A549 (cell line): Measurements from ENCODE around the gene NAV2. TPM values are rescaled to one million over a fixed set of nuclear protein-coding genes. Genes with fewer than 3 reads are reported as not detected.
A peak's percentile ranks its signal among the peaks of the same experiment; 100 is the strongest.

ENCODE experiments used
- ATAC-seq, 2 experiments: fragments of 200-7000 bp in 1 of 2; fragments of >200 bp in 1 of 2; cut with Nextera tagmentation in 1 of 2; cut with Tn5 transposase in 1 of 2; 3 replicates each; pipeline versions ENCODE4 v1.8.0 to v1.9.1; 2018 to 2020; ENCODE audit warnings: mild to moderate bottlenecking in 1 of 2, moderate library complexity in 1 of 2
- CTCF ChIA-PET: fragments of 300-600 bp; sonication (Branson Sonifier 250); formaldehyde crosslinking; extraction: SDS; loops from one replicate; lab custom pipeline; 2021; ENCODE audit warnings: antibody characterized with exemption, inconsistent platforms; lab: Yijun Ruan, JAX
- POLR2A ChIA-PET: fragments of 350-600 bp; formaldehyde crosslinking; extraction: SDS; loops from one replicate; lab custom pipeline; 2021; ENCODE audit warnings: antibody characterized with exemption, inconsistent platforms; lab: Yijun Ruan, JAX
- DNase-seq, 2 experiments: peaks; one replicate each; pipeline versions ENCODE4 v3.0.0 to v3.0.0-alpha.2; 2011 to 2016; ENCODE audit warnings: low read depth in 1 of 2, low spot score in 1 of 2
- FAIRE-seq: peaks from 2 replicates; lab custom pipeline; 2011; peaks lifted over from hg19 to GRCh38; lab: Jason Lieb, UNC
- H3K27ac ChIP-seq, 2 experiments: fragments of >200 bp; sonication (Bioruptor Twin); formaldehyde crosslinking; 3 replicates each; pipeline ENCODE4 v1.5.1; 2016 to 2017
- H3K4me1 ChIP-seq: fragments of >200 bp; sonication (Bioruptor Twin); formaldehyde crosslinking; 3 replicates; pipeline ENCODE4 v1.6.1; 2016
- H3K4me2 ChIP-seq: fragments of >200 bp; sonication (Bioruptor Twin); formaldehyde crosslinking; 3 replicates; pipeline ENCODE4 v1.6.1; 2016
- H3K4me3 ChIP-seq: fragments of >200 bp; sonication (Bioruptor Twin); formaldehyde crosslinking; 3 replicates; pipeline ENCODE4 v1.5.1; 2016
- H3K9me3 ChIP-seq: fragments of >200 bp; sonication (Bioruptor Twin); formaldehyde crosslinking; 3 replicates; pipeline ENCODE4 v1.6.1; 2016
- BHLHE40 ChIP-seq: IDR thresholded peaks from 2 replicates; pipeline ENCODE4 v1.6.1; 2012; ENCODE audit warnings: low read depth, low read length, inconsistent platforms
- CEBPB ChIP-seq, 2 experiments: fragments of >200 bp in 1 of 2; sonication (Bioruptor Twin) in 1 of 2; formaldehyde crosslinking in 1 of 2; IDR thresholded peaks; 2 replicates each; pipeline ENCODE4 v1.6.1; 2012 to 2016
- CHD4 ChIP-seq: fragments of 200-600 bp; sonication (generic); IDR thresholded peaks from 2 replicates; pipeline ENCODE4 v1.6.1; 2016; ENCODE audit warnings: antibody characterized with exemption, mild to moderate bottlenecking, borderline replicate concordance
- ELK1 ChIP-seq: fragments of 150-350 bp; IDR thresholded peaks from 2 replicates; pipeline ENCODE4 v1.6.1; 2014; ENCODE audit warnings: low read depth, mild to moderate bottlenecking, low read length
- ESRRA ChIP-seq: fragments of 150-350 bp; IDR thresholded peaks from 2 replicates; pipeline ENCODE4 v1.6.1; 2014; ENCODE audit warnings: mild to moderate bottlenecking, low read length, borderline replicate concordance
- FOSL2 ChIP-seq, 2 experiments: fragments of 450-650 bp in 1 of 2; fragments of >200 bp in 1 of 2; sonication (Bioruptor Twin) in 1 of 2; formaldehyde crosslinking; IDR thresholded peaks; 2 replicates each; pipeline versions ENCODE4 v1.5.0 to v1.6.1; 2016 to 2020; ENCODE audit warnings: mild to moderate bottlenecking in 1 of 2, moderate library complexity in 1 of 2
- FOXS1 ChIP-seq: fragments of 250-450 bp; sonication (Bioruptor Pico); IDR thresholded peaks from 2 replicates; pipeline ENCODE4 v1.5.0; 2020; ENCODE audit warnings: mild to moderate bottlenecking, moderate library complexity
- GATA3 ChIP-seq: IDR thresholded peaks from 2 replicates; pipeline ENCODE4 v1.6.1; 2012; ENCODE audit warnings: borderline replicate concordance
- HEYL ChIP-seq: fragments of 250-450 bp; sonication (Bioruptor Pico); IDR thresholded peaks from 2 replicates; pipeline ENCODE4 v1.8.0; 2021; ENCODE audit warnings: mild to moderate bottlenecking, moderate library complexity
- HOXB13 ChIP-seq: fragments of 250-450 bp; sonication (Bioruptor Pico); IDR thresholded peaks from 2 replicates; pipeline ENCODE4 v1.5.0; 2020; ENCODE audit warnings: low read depth, mild to moderate bottlenecking, moderate library complexity
- HOXB5 ChIP-seq: fragments of 250-450 bp; sonication (Bioruptor Pico); IDR thresholded peaks from 2 replicates; pipeline ENCODE4 v1.5.0; 2020; ENCODE audit warnings: mild to moderate bottlenecking, moderate library complexity
- JUN ChIP-seq, 2 experiments: fragments of >200 bp; sonication (Bioruptor Twin); formaldehyde crosslinking; IDR thresholded peaks; 2 replicates in 1 of 2; 3 replicates in 1 of 2; pipeline ENCODE4 v1.6.1; 2016 to 2017
- JUNB ChIP-seq: fragments of >200 bp; sonication (Bioruptor Twin); formaldehyde crosslinking; IDR thresholded peaks from 2 replicates; pipeline ENCODE4 v1.6.1; 2016
- MAX ChIP-seq: IDR thresholded peaks from 2 replicates; pipeline ENCODE4 v1.6.1; 2012
- MYC ChIP-seq: IDR thresholded peaks from 2 replicates; pipeline ENCODE4 v1.6.1; 2012; ENCODE audit warnings: mild to moderate bottlenecking, inconsistent platforms, low read length, improper control_type of control experiment, borderline replicate concordance
- NPAS2 ChIP-seq: fragments of 250-450 bp; sonication (Bioruptor Pico); IDR thresholded peaks from 2 replicates; pipeline ENCODE4 v1.8.0; 2022; ENCODE audit warnings: mild to moderate bottlenecking, moderate library complexity, borderline replicate concordance
- POLR2AphosphoS2 ChIP-seq: conservative IDR thresholded peaks from 2 replicates; pipeline ENCODE4 v1.6.1; 2012; ENCODE audit warnings: low read length, improper control_type of control experiment, inconsistent platforms
- RAD21 ChIP-seq, 2 experiments: fragments of >200 bp in 1 of 2; sonication (Bioruptor Twin) in 1 of 2; formaldehyde crosslinking in 1 of 2; IDR thresholded peaks in 1 of 2; conservative IDR thresholded peaks in 1 of 2; 2 replicates in 1 of 2; 3 replicates in 1 of 2; pipeline ENCODE4 v1.6.1; 2012 to 2018; ENCODE audit warnings: inconsistent platforms in 1 of 2
- RARB ChIP-seq: fragments of 250-450 bp; sonication (Bioruptor Pico); IDR thresholded peaks from 2 replicates; pipeline ENCODE4 v1.8.0; 2021; ENCODE audit warnings: mild to moderate bottlenecking, moderate library complexity
- RCOR1 ChIP-seq: fragments of 150-350 bp; IDR thresholded peaks from 2 replicates; pipeline ENCODE4 v1.6.1; 2014; ENCODE audit warnings: antibody characterized with exemption, low read length, low read depth
- RFX5 ChIP-seq: fragments of 450-650 bp; IDR thresholded peaks from 2 replicates; pipeline ENCODE4 v1.7.1; 2014; ENCODE audit warnings: antibody characterized with exemption, mild to moderate bottlenecking, moderate library complexity
- TFCP2L1 ChIP-seq: fragments of 250-450 bp; sonication (Bioruptor Pico); IDR thresholded peaks from 2 replicates; pipeline ENCODE4 v1.5.0; 2021; ENCODE audit warnings: mild to moderate bottlenecking
- TP53 ChIP-seq: fragments of 250-450 bp; sonication (Bioruptor Pico); IDR thresholded peaks from 2 replicates; pipeline ENCODE4 v1.5.0; 2021; ENCODE audit warnings: mild to moderate bottlenecking, moderate library complexity
- USF2 ChIP-seq: fragments of 450-650 bp; IDR thresholded peaks from 2 replicates; pipeline ENCODE4 v1.6.1; 2014; ENCODE audit warnings: antibody characterized with exemption
- ZC3H11A ChIP-seq: fragments of 450-650 bp; IDR thresholded peaks from 2 replicates; pipeline ENCODE4 v1.6.1; 2014; ENCODE audit warnings: antibody characterized with exemption, mild to moderate bottlenecking
- WGBS: methylation state at CpG from one replicate; pipeline ENCODE4 v1.1.6; 2017; ENCODE audit errors: missing lambda C conversion rate; 5-methylcytosine and 5-hydroxymethylcytosine counted together
- polyA plus RNA-seq, 4 experiments: library from polyadenylated mRNA; depleted of rRNA in 3 of 4; stranded (reverse); fragments of >200 nt; fragmentation: RNase III in 1 of 4; extraction: RNeasy Plus Mini Kit Qiagen cat#74134 plus additional on column Dnase treatment in 1 of 4; gene quantifications; 2 replicates in 3 of 4; 3 replicates in 1 of 4; pipeline ENCODE4 v1.2.3, GENCODE V29; 2011 to 2017
- TF ChIP-seq, protein P1 (sequence below): IDR thresholded peaks from 2 replicates; pipeline ENCODE4 v1.6.1; 2012; ENCODE audit warnings: low read depth, borderline replicate concordance
- TF ChIP-seq, protein P2 (sequence below): fragments of 250-450 bp; sonication (Bioruptor Pico); IDR thresholded peaks from 2 replicates; pipeline ENCODE4 v1.5.0; 2020; ENCODE audit warnings: low read depth, mild to moderate bottlenecking, moderate library complexity
- TF ChIP-seq, protein P3 (sequence below): fragments of 200-600 bp; sonication (generic); IDR thresholded peaks from 2 replicates; pipeline ENCODE4 v1.6.1; 2016; ENCODE audit warnings: antibody characterized with exemption, mild to moderate bottlenecking, moderate library complexity
- TF ChIP-seq, protein P4 (sequence below): fragments of 250-450 bp; sonication (Bioruptor Pico); IDR thresholded peaks from 2 replicates; pipeline ENCODE4 v1.5.0; 2021; ENCODE audit warnings: mild to moderate bottlenecking, moderate library complexity, borderline replicate concordance

Gene NAV2
- polyA plus RNA-seq, 2 of the 4 experiments (the other 2 are of a cell fraction): 4.9 to 19.8 TPM

DNA sequence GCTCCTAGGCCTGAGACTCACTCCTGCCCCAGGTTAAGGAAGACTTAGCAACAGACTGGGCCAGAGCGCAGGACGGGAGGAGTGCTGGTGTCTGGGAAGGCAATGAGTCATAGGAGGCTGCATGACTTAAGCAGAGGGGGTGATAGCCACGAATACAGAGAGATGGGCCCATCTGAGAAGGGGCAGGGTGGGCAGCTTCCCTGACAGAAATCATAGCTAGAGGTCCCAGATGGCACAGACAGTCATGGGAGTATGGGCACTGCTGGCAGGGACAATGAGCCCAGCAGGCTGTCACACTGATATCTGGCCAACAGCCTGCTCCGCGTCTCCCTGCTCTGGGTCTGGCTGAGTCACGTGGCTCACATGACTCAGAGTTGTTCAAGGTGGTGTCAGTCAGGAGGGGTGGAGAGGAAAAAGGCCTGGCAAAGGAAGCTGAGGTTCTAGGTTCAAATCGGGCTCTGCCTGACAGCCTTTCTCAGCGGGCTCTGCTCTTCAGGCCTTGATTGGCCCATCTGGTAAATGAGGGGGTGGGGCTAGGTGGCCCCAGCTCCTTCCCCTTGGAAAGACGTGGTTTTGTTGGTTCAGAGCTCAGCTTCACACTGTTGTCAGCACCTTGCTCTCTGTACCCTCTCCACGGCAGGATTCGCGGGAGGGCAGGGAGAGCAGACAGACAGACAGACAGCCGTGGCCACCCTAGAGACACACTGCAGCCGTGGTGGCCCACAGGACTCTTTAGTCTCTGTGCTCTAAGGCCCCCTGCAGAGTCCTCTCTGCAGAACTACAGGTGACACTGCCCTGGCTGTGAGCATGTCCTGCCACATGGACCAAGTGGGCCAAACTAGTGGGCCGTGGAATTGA lies 399.9 kb downstream of the NAV2 start:
- peaks cover 42% of the 10 kb centered on the region for H3K4me1 ChIP-seq
- no peak overlapping the region for H3K4me3 ChIP-seq
- ATAC-seq (peak; percentile 92 to 94), FAIRE-seq (peak; percentile 63), DNase-seq (peak; percentile 90 to 91)
- H3K4me2 ChIP-seq: peak overlapping the region; percentile 74
- CTCF ChIA-PET: interaction anchor here (0.9 to 11.7 kb wide), 22 partner anchors 9 to 238 kb away, joined by 3 to 150 read pairs (median 6); no protein-coding TSS in a partner anchor
- peak overlapping the region; percentile 98 for H3K27ac ChIP-seq
- no peaks in the 10 kb centered on the region for H3K9me3 ChIP-seq
- POLR2A ChIA-PET: interaction anchor here (1.0 to 2.3 kb wide), 5 partner anchors 16 to 161 kb away, joined by 3 to 15 read pairs (median 5); no protein-coding TSS in a partner anchor
- 15% methylated on average over 15 of the region's 15 CpGs for WGBS
- TF ChIP-seq MAX: peak; percentile 87
- TF ChIP-seq, protein P1, sequence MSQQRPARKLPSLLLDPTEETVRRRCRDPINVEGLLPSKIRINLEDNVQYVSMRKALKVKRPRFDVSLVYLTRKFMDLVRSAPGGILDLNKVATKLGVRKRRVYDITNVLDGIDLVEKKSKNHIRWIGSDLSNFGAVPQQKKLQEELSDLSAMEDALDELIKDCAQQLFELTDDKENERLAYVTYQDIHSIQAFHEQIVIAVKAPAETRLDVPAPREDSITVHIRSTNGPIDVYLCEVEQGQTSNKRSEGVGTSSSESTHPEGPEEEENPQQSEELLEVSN: no peak; the same call in 1 of the 2 replicates
- TF ChIP-seq, protein P2, sequence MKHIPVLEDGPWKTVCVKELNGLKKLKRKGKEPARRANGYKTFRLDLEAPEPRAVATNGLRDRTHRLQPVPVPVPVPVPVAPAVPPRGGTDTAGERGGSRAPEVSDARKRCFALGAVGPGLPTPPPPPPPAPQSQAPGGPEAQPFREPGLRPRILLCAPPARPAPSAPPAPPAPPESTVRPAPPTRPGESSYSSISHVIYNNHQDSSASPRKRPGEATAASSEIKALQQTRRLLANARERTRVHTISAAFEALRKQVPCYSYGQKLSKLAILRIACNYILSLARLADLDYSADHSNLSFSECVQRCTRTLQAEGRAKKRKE (CRISPR knock-in tag): no peak
- TF ChIP-seq, protein P3, sequence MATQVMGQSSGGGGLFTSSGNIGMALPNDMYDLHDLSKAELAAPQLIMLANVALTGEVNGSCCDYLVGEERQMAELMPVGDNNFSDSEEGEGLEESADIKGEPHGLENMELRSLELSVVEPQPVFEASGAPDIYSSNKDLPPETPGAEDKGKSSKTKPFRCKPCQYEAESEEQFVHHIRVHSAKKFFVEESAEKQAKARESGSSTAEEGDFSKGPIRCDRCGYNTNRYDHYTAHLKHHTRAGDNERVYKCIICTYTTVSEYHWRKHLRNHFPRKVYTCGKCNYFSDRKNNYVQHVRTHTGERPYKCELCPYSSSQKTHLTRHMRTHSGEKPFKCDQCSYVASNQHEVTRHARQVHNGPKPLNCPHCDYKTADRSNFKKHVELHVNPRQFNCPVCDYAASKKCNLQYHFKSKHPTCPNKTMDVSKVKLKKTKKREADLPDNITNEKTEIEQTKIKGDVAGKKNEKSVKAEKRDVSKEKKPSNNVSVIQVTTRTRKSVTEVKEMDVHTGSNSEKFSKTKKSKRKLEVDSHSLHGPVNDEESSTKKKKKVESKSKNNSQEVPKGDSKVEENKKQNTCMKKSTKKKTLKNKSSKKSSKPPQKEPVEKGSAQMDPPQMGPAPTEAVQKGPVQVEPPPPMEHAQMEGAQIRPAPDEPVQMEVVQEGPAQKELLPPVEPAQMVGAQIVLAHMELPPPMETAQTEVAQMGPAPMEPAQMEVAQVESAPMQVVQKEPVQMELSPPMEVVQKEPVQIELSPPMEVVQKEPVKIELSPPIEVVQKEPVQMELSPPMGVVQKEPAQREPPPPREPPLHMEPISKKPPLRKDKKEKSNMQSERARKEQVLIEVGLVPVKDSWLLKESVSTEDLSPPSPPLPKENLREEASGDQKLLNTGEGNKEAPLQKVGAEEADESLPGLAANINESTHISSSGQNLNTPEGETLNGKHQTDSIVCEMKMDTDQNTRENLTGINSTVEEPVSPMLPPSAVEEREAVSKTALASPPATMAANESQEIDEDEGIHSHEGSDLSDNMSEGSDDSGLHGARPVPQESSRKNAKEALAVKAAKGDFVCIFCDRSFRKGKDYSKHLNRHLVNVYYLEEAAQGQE: no peak
- peak in 1 of 2 experiments; percentile 19; a peak in 1 of 5 replicates for TF ChIP-seq RAD21 (conservative IDR thresholded peaks at IDR 0.05 in 1 of 2, IDR thresholded peaks at IDR 0.05 in 1 of 2)
- TF ChIP-seq TFCP2L1 (CRISPR knock-in tag): no peak
- no peak for TF ChIP-seq POLR2AphosphoS2
- peak; percentile 61 to 65; a peak in 2 of 5 replicates for TF ChIP-seq JUN (IDR thresholded peaks at IDR 0.05)
- no peak for TF ChIP-seq TP53 (CRISPR knock-in tag)
- TF ChIP-seq ELK1: no peak
- no peak for TF ChIP-seq HEYL
- peak; percentile 94 for TF ChIP-seq USF2
- peak; percentile 73 for TF ChIP-seq FOSL2 (IDR thresholded peaks at IDR 0.05)
- TF ChIP-seq FOSL2 (CRISPR knock-in tag; IDR thresholded peaks at IDR 0.05): peak; percentile 92
- no peak; the same call in 1 of the 2 replicates for TF ChIP-seq GATA3
- TF ChIP-seq BHLHE40: no peak
- no peak for TF ChIP-seq MYC
- TF ChIP-seq, protein P4, sequence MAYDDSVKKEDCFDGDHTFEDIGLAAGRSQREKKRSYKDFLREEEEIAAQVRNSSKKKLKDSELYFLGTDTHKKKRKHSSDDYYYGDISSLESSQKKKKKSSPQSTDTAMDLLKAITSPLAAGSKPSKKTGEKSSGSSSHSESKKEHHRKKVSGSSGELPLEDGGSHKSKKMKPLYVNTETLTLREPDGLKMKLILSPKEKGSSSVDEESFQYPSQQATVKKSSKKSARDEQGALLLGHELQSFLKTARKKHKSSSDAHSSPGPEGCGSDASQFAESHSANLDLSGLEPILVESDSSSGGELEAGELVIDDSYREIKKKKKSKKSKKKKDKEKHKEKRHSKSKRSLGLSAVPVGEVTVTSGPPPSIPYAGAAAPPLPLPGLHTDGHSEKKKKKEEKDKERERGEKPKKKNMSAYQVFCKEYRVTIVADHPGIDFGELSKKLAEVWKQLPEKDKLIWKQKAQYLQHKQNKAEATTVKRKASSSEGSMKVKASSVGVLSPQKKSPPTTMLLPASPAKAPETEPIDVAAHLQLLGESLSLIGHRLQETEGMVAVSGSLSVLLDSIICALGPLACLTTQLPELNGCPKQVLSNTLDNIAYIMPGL: no peak
- peak; percentile 80 for TF ChIP-seq JUNB
- TF ChIP-seq RFX5: no peak
- no peak for TF ChIP-seq RCOR1
- no peak for TF ChIP-seq HOXB5
- TF ChIP-seq ESRRA: no peak
- TF ChIP-seq RARB (CRISPR knock-in tag): no peak
- no peak for TF ChIP-seq CHD4
- TF ChIP-seq HOXB13 (CRISPR knock-in tag): no peak
- TF ChIP-seq FOXS1: no peak
- TF ChIP-seq CEBPB (IDR thresholded peaks at IDR 0.05): no peak
- TF ChIP-seq NPAS2: peak; percentile 69; the same call in 1 of the 2 replicates
- no peak for TF ChIP-seq ZC3H11A
